H1 (cell line): ENCODE results near the gene ZCCHC18. TPM values are rescaled to one million over a fixed set of nuclear protein-coding genes. Genes with fewer than 3 reads are reported as not detected.

Source experiments
- CTCF ChIA-PET: fragments of 300-600 bp; sonication (Branson Sonifier 250); formaldehyde crosslinking; loops from one replicate; lab custom pipeline; 2021; ENCODE audit not compliant: partially characterized antibody; lab: Charles Lee
- POLR2A ChIA-PET: fragments of 300-600 bp; sonication (Branson Sonifier 250); formaldehyde crosslinking; loops from one replicate; lab custom pipeline; 2021; ENCODE audit warnings: inconsistent platforms; ENCODE audit not compliant: partially characterized antibody; lab: Charles Lee
- DNase-seq, 2 experiments: peaks; one replicate each; pipeline versions ENCODE4 v3.0.0 to v3.0.0-alpha.2; 2010 to 2022; ENCODE audit warnings: low spot score in 2 of 2, low read depth in 1 of 2, mixed read lengths in 1 of 2
- FAIRE-seq: peaks from 2 replicates; lab custom pipeline; 2011; peaks lifted over from hg19 to GRCh38; lab: Jason Lieb, UNC
- H2AFZ ChIP-seq: 2 replicates; pipeline ENCODE4 v1.8.1; 2012; ENCODE audit warnings: low read length, inconsistent platforms
- H2AK5ac ChIP-seq: 2 replicates; pipeline ENCODE4 v1.6.1; 2013; ENCODE audit warnings: low read depth, low read length
- H2BK120ac ChIP-seq: replicated peaks from 2 replicates; pipeline ENCODE3; 2013; ENCODE audit warnings: low read depth, low read length, inconsistent platforms
- H2BK12ac ChIP-seq: 2 replicates; pipeline ENCODE4 v1.6.1; 2013; ENCODE audit warnings: low read depth, low read length
- H2BK15ac ChIP-seq: 2 replicates; pipeline ENCODE4 v1.6.1; 2013; ENCODE audit warnings: low read length
- H2BK20ac ChIP-seq: 2 replicates; pipeline ENCODE4 v1.6.1; 2013; ENCODE audit warnings: low read length
- H2BK5ac ChIP-seq: 2 replicates; pipeline ENCODE4 v1.6.1; 2013; ENCODE audit warnings: low read depth, low read length
- H3K14ac ChIP-seq: 2 replicates; pipeline ENCODE4 v1.6.1; 2013; ENCODE audit warnings: inconsistent platforms; ENCODE audit not compliant: insufficient read length
- H3K18ac ChIP-seq: 2 replicates; pipeline ENCODE4 v1.6.1; 2013; ENCODE audit warnings: low read length; ENCODE audit errors: extremely low read depth
- H3K23ac ChIP-seq: 2 replicates; pipeline ENCODE4 v1.6.1; 2013; ENCODE audit warnings: inconsistent platforms; ENCODE audit not compliant: insufficient read length
- H3K23me2 ChIP-seq: 2 replicates; pipeline ENCODE4 v1.6.1; 2013; ENCODE audit warnings: low read depth, low read length
- H3K27ac ChIP-seq: 2 replicates; pipeline ENCODE4 v1.6.1; 2011; ENCODE audit warnings: low read depth, low read length, inconsistent platforms
- H3K27me3 ChIP-seq, 4 experiments: replicated peaks in 1 of 4; 1 replicate in 1 of 4; 2 replicates in 3 of 4; pipeline versions ENCODE4 v1.6.1 to v1.8.1; 2011 to 2013; ENCODE audit warnings: low read length in 3 of 4, mild to moderate bottlenecking in 3 of 4, inconsistent platforms in 2 of 4, mixed read lengths in 2 of 4, moderate library complexity in 1 of 4; ENCODE audit not compliant: control insufficient read depth in 3 of 4, insufficient read depth in 3 of 4; ENCODE audit errors: extremely low read depth in 1 of 4
- H3K36me3 ChIP-seq, 4 experiments: 2 replicates each; pipeline versions ENCODE4 v1.6.1 to v1.8.1; 2011 to 2013; ENCODE audit warnings: mild to moderate bottlenecking in 4 of 4, low read length in 3 of 4, moderate library complexity in 2 of 4, control low read depth in 1 of 4, inconsistent platforms in 1 of 4; ENCODE audit not compliant: insufficient read depth in 4 of 4, control insufficient read depth in 2 of 4
- H3K4ac ChIP-seq: replicated peaks from 2 replicates; pipeline ENCODE3; 2013; ENCODE audit warnings: low read length, low read depth, mixed read lengths, inconsistent platforms; ENCODE audit not compliant: insufficient read length
- H3K4me1 ChIP-seq, 4 experiments: replicated peaks in 1 of 4; 1 replicate in 1 of 4; 2 replicates in 3 of 4; pipeline versions ENCODE4 v1.6.1 to v1.8.1; 2011 to 2013; ENCODE audit warnings: low read length in 3 of 4, inconsistent platforms in 2 of 4, mixed read lengths in 1 of 4; ENCODE audit not compliant: insufficient read depth in 4 of 4, control insufficient read depth in 3 of 4
- H3K4me2 ChIP-seq, 2 experiments: 2 replicates each; pipeline versions ENCODE4 v1.6.1 to v1.8.1; 2011 to 2013; ENCODE audit warnings: low read depth in 2 of 2, low read length in 2 of 2, control low read depth in 1 of 2, inconsistent platforms in 1 of 2, mild to moderate bottlenecking in 1 of 2; ENCODE audit not compliant: insufficient read depth in 1 of 2
- H3K4me3 ChIP-seq, 4 experiments: fragments of 200-600, 300-600 bp in 1 of 4; sonication (generic), shearing (Covaris generic), sonication (Bioruptor Twin) in 1 of 4; 2 replicates each; pipeline versions ENCODE4 v1.5.1 to v1.8.1; 2011 to 2016; ENCODE audit warnings: low read length in 4 of 4, low read depth in 3 of 4, control low read depth in 2 of 4, inconsistent platforms in 2 of 4, mild to moderate bottlenecking in 2 of 4, mixed read lengths in 1 of 4, moderate library complexity in 1 of 4; ENCODE audit not compliant: insufficient read depth in 2 of 4; ENCODE audit errors: extremely low read depth in 1 of 4
- H3K56ac ChIP-seq: replicated peaks from 2 replicates; pipeline ENCODE3; 2013; ENCODE audit warnings: low read depth, mild to moderate bottlenecking, mixed read lengths, low read length, inconsistent platforms; ENCODE audit not compliant: insufficient read length
- H3K79me1 ChIP-seq: 2 replicates; pipeline ENCODE4 v1.6.1; 2013; ENCODE audit warnings: low read depth, low read length, control low read depth
- H3K79me2 ChIP-seq, 2 experiments: 2 replicates each; pipeline versions ENCODE4 v1.6.1 to v1.8.1; 2012 to 2013; ENCODE audit warnings: low read length in 2 of 2, mild to moderate bottlenecking in 2 of 2, inconsistent platforms in 1 of 2; ENCODE audit not compliant: insufficient read depth in 2 of 2, control insufficient read depth in 1 of 2
- H3K9ac ChIP-seq, 4 experiments: replicated peaks in 1 of 4; 1 replicate in 1 of 4; 2 replicates in 3 of 4; pipeline versions ENCODE4 v1.6.1 to v1.8.1; 2011 to 2013; ENCODE audit warnings: low read depth in 3 of 4, low read length in 3 of 4, control low read depth in 2 of 4, mild to moderate bottlenecking in 2 of 4, moderate library complexity in 2 of 4, inconsistent platforms in 1 of 4; ENCODE audit errors: extremely low read depth in 1 of 4
- H3K9me3 ChIP-seq, 2 experiments: 2 replicates each; pipeline versions ENCODE4 v1.6.1 to v1.8.1; 2012 to 2013; ENCODE audit warnings: mild to moderate bottlenecking in 2 of 2, moderate library complexity in 2 of 2, control low read depth in 1 of 2, inconsistent platforms in 1 of 2, low read depth in 1 of 2, low read length in 1 of 2, mixed read lengths in 1 of 2; ENCODE audit not compliant: insufficient read depth in 2 of 2
- H4K20me1 ChIP-seq, 2 experiments: replicated peaks in 1 of 2; 2 replicates each; pipeline versions ENCODE3 to v1.8.1; 2011 to 2013; ENCODE audit warnings: inconsistent platforms in 2 of 2, low read length in 2 of 2, mild to moderate bottlenecking in 1 of 2; ENCODE audit not compliant: insufficient read depth in 2 of 2, control insufficient read depth in 1 of 2
- H4K5ac ChIP-seq: 2 replicates; pipeline ENCODE4 v1.6.1; 2013; ENCODE audit warnings: low read length, low read depth, mixed read lengths, inconsistent platforms; ENCODE audit not compliant: insufficient read length
- H4K8ac ChIP-seq: 2 replicates; pipeline ENCODE4 v1.8.0; 2013; ENCODE audit warnings: mild to moderate bottlenecking, moderate library complexity, low read length, inconsistent platforms; ENCODE audit not compliant: insufficient read depth; ENCODE audit errors: extremely low read depth
- H4K91ac ChIP-seq: replicated peaks from 2 replicates; pipeline ENCODE3; 2013; ENCODE audit warnings: low read length, mixed read lengths, inconsistent platforms; ENCODE audit not compliant: insufficient read length
- KDM5A ChIP-seq: fragments of 200-600 bp; IDR thresholded peaks from 2 replicates; pipeline ENCODE4 v1.7.1; 2012; ENCODE audit warnings: mild to moderate bottlenecking, low read length, inconsistent platforms, mixed read lengths
- WGBS, 2 experiments: shearing (Covaris generic) in 1 of 2; methylation state at CpG; one replicate each; pipeline versions ENCODE4 v1.1.6 to v1.1.7; 2013 to 2015; ENCODE audit warnings: low lambda C conversion rate in 2 of 2, mixed read lengths in 2 of 2, inconsistent platforms in 1 of 2, low coverage in 1 of 2, missing lambda C conversion rate in 1 of 2; ENCODE audit not compliant: insufficient replicate concordance in 2 of 2, insufficient coverage in 1 of 2, insufficient read length in 1 of 2; ENCODE audit errors: extremely low coverage in 1 of 2, missing lambda C conversion rate in 1 of 2; 5-methylcytosine and 5-hydroxymethylcytosine counted together
- polyA plus RNA-seq, 7 experiments: library from polyadenylated mRNA; depleted of rRNA in 3 of 7; stranded (reverse) in 5 of 7; unstranded in 2 of 7; fragments of >200 nt in 5 of 7; fragments of 200-250 nt in 2 of 7; gene quantifications; 1 replicate in 5 of 7; 2 replicates in 1 of 7; 4 replicates in 1 of 7; pipeline versions ENCODE4 v1.2.1 to v1.2.3, GENCODE V29; 2011 to 2013; ENCODE audit warnings: missing spikeins in 2 of 7, mixed read lengths in 2 of 7
- total RNA-seq: library from RNA; stranded (reverse); fragmentation: NEBNext Ultra II Directional; extraction: Animal tissue kit (Norgen Biotek cat#: 25700); gene quantifications from 2 replicates; pipeline ENCODE4 v1.2.1, GENCODE V29; 2021

Gene ZCCHC18
- total and polyA plus RNA-seq, 2 of the 8 experiments (the other 6 are each of a cell fraction or from before 2014, with no cell fraction given), result 3.7 to 8.8 TPM

GRCh38 chrX:104085477-104085876 lies 26.8 kb upstream of the ZCCHC18 start:
- H3K36me3 ChIP-seq, result no peaks in the 10 kb centered on the region
- H2AK5ac ChIP-seq, result no peak overlapping the region
- no peak overlapping the region; the same call in 1 of the 2 replicates for H4K8ac ChIP-seq
- H3K9me3 ChIP-seq, result no peaks in the 10 kb centered on the region
- H3K27ac ChIP-seq, result no peak overlapping the region
- H4K5ac ChIP-seq, result no peak overlapping the region
- no peak overlapping the region for H2AFZ ChIP-seq
- no peak overlapping the region for H2BK5ac ChIP-seq
- no peak overlapping the region for H3K14ac ChIP-seq
- ChIA-PET POLR2A (interaction anchor here (1.4 kb wide), 1 partner anchor 27 kb away, joined by 3 read pairs; the partner anchor contains the start of gene ZCCHC18), CTCF (interaction anchor here (1.7 kb wide), 1 partner anchor 15 kb away, joined by 3 read pairs; no protein-coding TSS in a partner anchor)
- H3K4me3 ChIP-seq, result no peak overlapping the region
- H3K23ac ChIP-seq, result no peak overlapping the region
- no peak overlapping the region for H3K18ac ChIP-seq
- no peak overlapping the region for H2BK15ac ChIP-seq
- no peaks in the 10 kb centered on the region for H3K27me3 ChIP-seq
- no peaks in the 10 kb centered on the region for H3K79me2 ChIP-seq
- H2BK20ac ChIP-seq, result no peak overlapping the region
- no peak overlapping the region for H3K56ac ChIP-seq
- no peak overlapping the region for H3K4me2 ChIP-seq
- no peak for FAIRE-seq
- 100% methylated on average over 2 of the region's 7 CpGs; no CpG with 5 or more reads in 1 of the 2 experiments for WGBS, 2 experiments
- DNase-seq, result no peak
- H3K79me1 ChIP-seq, result no peaks in the 10 kb centered on the region
- no peaks in the 10 kb centered on the region for H3K23me2 ChIP-seq
- no peak overlapping the region for H2BK12ac ChIP-seq
- H4K20me1 ChIP-seq, result no peaks in the 10 kb centered on the region
- no peak overlapping the region for H2BK120ac ChIP-seq
- no peaks in the 10 kb centered on the region for H3K4me1 ChIP-seq
- H3K9ac ChIP-seq, result no peak overlapping the region
- H3K4ac ChIP-seq, result no peak overlapping the region
- H4K91ac ChIP-seq, result no peak overlapping the region
- TF ChIP-seq KDM5A, result no peak
